ENCODE results near the gene NR0B2. TPM values are rescaled to one million over a fixed set of nuclear protein-coding genes. Genes with fewer than 3 reads are reported as not detected.

The NR0B2 gene
- total RNA-seq, 2 experiments from 2014 or later: not detected

DNA sequence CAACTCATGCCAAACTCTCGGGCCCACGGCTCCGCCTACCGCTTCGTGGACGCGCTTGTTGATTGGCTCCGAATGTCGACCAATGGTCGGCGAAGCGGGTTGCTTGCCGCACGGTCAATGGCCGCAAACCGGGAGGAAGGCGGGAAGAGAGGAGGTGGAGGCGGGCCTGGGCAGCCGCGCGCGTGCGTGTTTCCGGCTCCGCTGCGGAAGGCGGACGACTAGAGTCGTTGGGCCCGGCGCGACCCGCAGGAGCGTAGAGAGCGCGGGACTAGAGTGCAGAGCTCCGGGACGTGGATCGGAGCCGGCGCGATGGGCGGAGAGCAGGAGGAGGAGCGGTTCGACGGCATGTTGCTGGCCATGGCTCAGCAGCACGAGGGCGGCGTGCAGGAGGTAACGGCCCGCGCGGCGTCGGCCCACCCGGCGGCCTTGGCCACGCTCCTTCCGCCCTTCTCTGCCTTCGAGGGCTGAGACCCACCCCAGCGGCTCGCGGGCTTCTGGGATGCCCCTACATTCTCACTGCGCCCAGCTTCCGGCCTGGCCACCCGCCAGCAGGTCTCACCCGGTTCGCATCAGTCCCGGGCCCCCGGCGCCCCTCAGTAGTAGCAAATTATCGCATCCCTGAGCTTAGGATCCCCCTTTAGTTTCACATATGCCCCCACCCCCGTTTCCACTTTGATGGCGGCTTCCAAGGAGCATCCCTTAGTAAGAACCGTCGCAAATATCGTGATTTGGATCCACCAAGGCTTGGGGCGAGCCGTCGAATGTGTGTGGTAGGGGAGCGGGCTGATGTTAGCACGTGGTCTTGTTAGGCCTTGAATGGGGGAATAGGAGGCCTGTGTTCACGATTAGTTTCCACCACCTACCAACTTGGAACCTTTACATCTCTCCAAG is 8.0 kb upstream of the NR0B2 start, which contains the start of gene NUDC:
Gene NUDC (plus strand): TSS at position 204 of the 891 bp plus-strand sequence. CDS start 106 bp downstream, at position 310.
- H3K27me3 Mint-ChIP-seq: no peaks in the 10 kb centered on the region
- peaks cover 13% of the 10 kb centered on the region for H3K36me3 Mint-ChIP-seq (ENCODE audit: low read depth)
- ChIA-PET CTCF (interaction anchor here (0.5 to 1.2 kb wide), 3 partner anchors 19 to 233 kb away, joined by 3 to 4 read pairs (median 4); partner anchors contain the start of gene SLC9A1), POLR2A (no interaction called here)
- no peaks in the 10 kb centered on the region for H3K9me3 Mint-ChIP-seq
- H3K27ac Mint-ChIP-seq: peak within 1 kb of the TSS; percentile 93
- peak within 1 kb of the TSS; percentile 93 for H3K4me3 Mint-ChIP-seq
- peaks cover 38% of the 10 kb centered on the region for H3K4me1 Mint-ChIP-seq
- DNase-seq: peak; percentile 98

DNA sequence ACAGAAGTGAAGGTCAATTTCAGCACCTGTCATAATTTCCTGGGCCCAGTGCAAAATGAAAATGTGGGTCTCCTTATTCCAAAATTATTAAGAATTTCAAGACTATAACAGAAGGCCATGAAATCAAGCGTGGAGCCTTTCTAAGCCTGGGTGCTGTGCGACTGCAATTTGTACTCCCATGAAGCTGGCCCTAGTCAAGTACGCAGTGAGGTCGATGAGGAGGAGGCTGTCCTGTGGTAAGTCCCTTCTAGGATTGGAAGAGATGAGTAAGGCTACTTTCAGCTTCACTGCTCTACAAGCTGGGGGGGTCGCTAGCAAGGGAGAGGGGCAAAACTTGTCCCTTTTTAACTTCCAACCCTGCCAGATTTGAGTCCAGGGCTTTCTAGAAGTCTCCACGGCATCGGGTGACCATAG is 7.4 kb upstream of the NR0B2 start:
- POLR2A ChIA-PET: interaction anchor here (0.7 kb wide), 1 partner anchor 214 kb away, joined by 3 read pairs; no protein-coding TSS in a partner anchor
- Mint-ChIP-seq H3K27ac (peak overlapping the region; percentile 93), H3K36me3 (ENCODE audit: low read depth) (peaks cover 9% of the 10 kb centered on the region), H3K27me3 (no peaks in the 10 kb centered on the region), H3K9me3 (no peaks in the 10 kb centered on the region), H3K4me1 (peaks cover 36% of the 10 kb centered on the region), H3K4me3 (peak overlapping the region; percentile 93)
- DNase-seq: no peak
- CTCF ChIA-PET: interaction anchor here (0.5 to 1.2 kb wide), 3 partner anchors 19 to 234 kb away, joined by 3 to 4 read pairs (median 4); partner anchors contain the start of gene SLC9A1

DNA sequence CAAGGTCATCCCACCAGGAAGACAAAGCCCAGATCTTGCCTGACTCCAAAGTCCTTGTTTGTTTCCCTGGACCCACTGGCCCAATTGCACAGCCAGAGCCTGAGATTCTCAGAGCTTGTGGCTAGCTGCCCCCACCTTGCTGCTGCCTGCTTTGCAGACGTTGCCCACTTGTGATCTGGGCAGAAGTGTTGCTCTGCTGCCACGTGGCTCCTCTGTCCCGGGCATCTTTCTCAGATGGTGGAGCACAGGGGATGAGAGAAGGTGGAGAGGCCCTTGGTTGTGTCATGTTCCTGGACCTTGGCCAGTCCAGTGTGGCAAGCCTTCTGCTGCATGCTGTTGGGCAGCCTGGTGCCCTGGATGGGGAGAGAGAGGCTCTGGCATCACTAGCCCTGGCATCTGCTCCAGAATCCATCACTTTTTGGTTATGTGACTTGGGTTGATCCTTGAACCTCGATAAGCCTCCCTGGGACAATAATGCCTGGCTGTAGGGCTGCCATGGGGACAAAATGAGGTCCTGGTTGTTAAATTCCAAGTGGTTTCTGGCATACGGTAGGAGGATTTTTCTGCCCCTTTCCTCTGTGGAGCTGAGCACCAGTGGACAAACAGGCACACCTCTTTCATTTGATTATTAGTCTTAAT is 1.5 kb upstream of the NR0B2 start:
- Mint-ChIP-seq H3K9me3 (no peaks in the 10 kb centered on the region), H3K36me3 (ENCODE audit: low read depth) (no peaks in the 10 kb centered on the region), H3K4me3 (no peak overlapping the region), H3K27ac (no peak overlapping the region), H3K4me1 (peaks cover 3% of the 10 kb centered on the region), H3K27me3 (no peaks in the 10 kb centered on the region)
- CTCF ChIA-PET: interaction anchor here (0.8 kb wide), 1 partner anchor 57 kb away, joined by 3 read pairs; no protein-coding TSS in a partner anchor
- POLR2A ChIA-PET: no interaction called here
- no peak for DNase-seq

DNA sequence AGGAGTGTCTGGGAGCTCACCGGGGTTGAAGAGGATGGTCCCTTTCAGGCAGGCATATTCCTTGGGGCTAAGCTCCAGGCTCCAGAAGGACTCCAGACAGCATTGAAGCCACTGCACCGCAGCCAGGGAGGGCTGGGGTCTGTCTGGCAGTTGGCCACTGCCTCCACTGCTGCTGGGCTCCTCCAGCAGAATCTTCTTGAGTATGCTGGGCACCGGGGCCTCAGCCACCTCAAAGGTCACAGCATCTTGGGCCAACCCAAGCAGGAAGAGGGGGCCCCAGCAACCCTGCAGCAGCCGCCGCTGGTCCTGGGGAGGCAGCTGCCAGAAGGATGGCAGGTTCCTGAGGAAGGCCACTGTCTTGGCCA is 404 bp downstream of the NR0B2 start:
- no peaks in the 10 kb centered on the region for H3K4me1 Mint-ChIP-seq
- POLR2A ChIA-PET: no interaction called here
- CTCF ChIA-PET: interaction anchor here (0.7 to 1.0 kb wide), 3 partner anchors 12 to 113 kb away, joined by 3 read pairs; no protein-coding TSS in a partner anchor
- no peaks in the 10 kb centered on the region for H3K9me3 Mint-ChIP-seq
- no peaks in the 10 kb centered on the region for H3K36me3 Mint-ChIP-seq (ENCODE audit: low read depth)
- no peak for DNase-seq
- H3K4me3 Mint-ChIP-seq: no peak overlapping the region
- H3K27me3 Mint-ChIP-seq: peaks cover 5% of the 10 kb centered on the region
- H3K27ac Mint-ChIP-seq: no peak overlapping the region

DNA sequence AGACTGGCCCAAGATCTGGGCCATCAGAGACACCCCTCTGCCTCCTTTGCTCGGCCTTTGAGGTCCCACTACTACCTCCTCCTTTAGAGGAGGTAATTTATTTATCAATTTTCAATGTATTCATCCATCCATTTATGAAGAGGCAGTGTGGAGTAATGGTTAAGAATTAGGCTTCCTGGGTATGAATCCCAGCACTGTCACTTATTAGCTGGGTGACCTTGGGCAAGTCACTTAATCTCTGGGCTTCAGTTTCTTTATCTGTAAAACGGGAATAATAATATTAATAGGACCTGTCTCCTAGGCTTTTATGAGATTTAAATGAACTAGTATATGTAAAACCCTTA is 1.7 kb downstream of the NR0B2 start:
- H3K36me3 Mint-ChIP-seq (ENCODE audit: low read depth): no peaks in the 10 kb centered on the region
- H3K9me3 Mint-ChIP-seq: no peaks in the 10 kb centered on the region
- H3K4me3 Mint-ChIP-seq: no peak overlapping the region
- CTCF ChIA-PET: interaction anchor here (1.0 kb wide), 1 partner anchor 83 kb away, joined by 3 read pairs; no protein-coding TSS in a partner anchor
- H3K4me1 Mint-ChIP-seq: no peaks in the 10 kb centered on the region
- H3K27me3 Mint-ChIP-seq: peaks cover 5% of the 10 kb centered on the region
- no peak overlapping the region for H3K27ac Mint-ChIP-seq
- POLR2A ChIA-PET: no interaction called here
- DNase-seq: no peak

DNA sequence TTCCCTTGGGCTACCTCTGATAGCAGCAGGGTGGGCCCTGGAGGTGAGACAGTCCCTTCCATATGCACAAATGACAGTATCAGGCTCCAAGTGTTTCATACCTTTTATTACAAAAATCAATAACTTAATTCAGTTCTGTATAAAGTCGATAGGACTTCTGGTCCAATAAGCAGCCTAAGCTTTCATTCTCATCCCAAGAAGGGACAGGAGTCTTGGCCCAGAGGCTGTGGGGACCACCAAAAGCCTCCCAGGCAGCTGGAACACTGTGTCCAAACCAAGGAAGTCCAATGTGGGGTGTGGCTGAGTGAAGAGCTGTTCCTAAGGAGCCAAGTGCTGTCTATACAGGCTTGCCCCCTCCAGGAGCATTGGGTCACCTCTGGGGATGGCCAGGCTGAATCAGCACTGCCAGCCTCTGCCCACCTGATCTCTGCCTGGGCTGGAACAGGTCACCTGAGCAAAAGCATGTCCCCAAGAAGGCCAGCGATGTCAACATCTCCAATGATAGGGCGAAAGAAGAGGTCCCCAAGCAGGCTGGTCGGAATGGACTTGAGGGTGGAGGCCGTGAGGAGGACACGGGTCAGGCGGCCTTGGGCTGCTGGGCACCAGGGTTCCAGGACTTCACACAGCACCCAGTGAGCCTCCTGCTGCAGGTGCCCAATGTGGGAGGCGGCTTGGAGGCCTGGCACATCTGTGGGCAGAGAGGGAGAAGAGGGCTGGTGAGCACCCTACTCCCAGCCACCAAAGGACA is 2.2 kb downstream of the NR0B2 start:
- H3K27me3 Mint-ChIP-seq: peaks cover 5% of the 10 kb centered on the region
- no peaks in the 10 kb centered on the region for H3K9me3 Mint-ChIP-seq
- H3K4me1 Mint-ChIP-seq: no peaks in the 10 kb centered on the region
- H3K4me3 Mint-ChIP-seq: no peak overlapping the region
- ChIA-PET CTCF (interaction anchor here (1.4 kb wide), 1 partner anchor 21 kb away, joined by 3 read pairs; the partner anchor contains the start of gene GPN2), POLR2A (no interaction called here)
- H3K27ac Mint-ChIP-seq: no peak overlapping the region
- H3K36me3 Mint-ChIP-seq (ENCODE audit: low read depth): no peaks in the 10 kb centered on the region
- DNase-seq: no peak

DNA sequence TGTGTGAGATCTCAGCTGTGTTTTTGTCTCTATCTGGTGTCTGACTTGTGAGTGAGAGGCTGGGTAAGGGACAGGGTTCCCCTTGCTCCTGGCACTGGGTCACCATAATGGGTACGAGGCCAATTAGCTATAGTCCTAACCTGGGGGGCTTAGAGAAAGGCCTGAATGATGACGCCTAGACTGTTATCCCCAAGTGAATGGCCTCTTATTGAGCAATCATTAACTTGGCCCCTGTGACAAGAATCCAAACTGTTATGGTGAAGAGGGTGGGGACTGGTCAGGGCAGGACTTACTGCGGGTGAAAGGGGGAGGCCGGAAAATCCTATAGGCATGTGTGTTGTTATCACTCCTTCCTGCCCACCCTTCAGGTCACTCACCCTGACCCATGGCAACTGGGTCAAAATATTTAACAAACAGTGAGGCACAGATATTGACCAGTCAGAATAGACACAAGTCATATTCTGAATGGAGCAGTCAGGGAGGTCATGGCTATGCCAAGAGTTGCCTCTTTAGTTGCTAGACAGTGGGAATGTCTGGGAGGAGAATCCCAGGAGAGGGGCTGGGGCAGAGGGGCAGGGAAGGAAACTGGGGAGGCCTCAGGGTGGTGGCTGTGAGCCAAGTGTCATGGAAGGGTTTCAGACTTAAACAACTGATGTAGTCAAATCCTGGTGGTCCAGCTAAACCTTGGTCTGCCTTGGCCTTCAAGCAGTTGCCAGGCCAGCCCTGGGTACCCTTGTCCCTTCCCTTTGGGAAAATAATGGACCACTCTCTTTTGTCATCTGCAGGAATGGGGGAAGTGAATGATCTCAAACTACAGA is 3.2 kb downstream of the NR0B2 start:
- no peaks in the 10 kb centered on the region for H3K9me3 Mint-ChIP-seq
- ChIA-PET POLR2A (no interaction called here), CTCF (interaction anchor here (0.6 to 1.4 kb wide), 2 partner anchors 20 to 267 kb away, joined by 3 to 4 read pairs; partner anchors contain the start of gene GPN2)
- no peak for DNase-seq
- H3K4me3 Mint-ChIP-seq: no peak overlapping the region
- H3K27me3 Mint-ChIP-seq: peaks cover 5% of the 10 kb centered on the region
- no peak overlapping the region for H3K27ac Mint-ChIP-seq
- no peaks in the 10 kb centered on the region for H3K4me1 Mint-ChIP-seq
- no peaks in the 10 kb centered on the region for H3K36me3 Mint-ChIP-seq (ENCODE audit: low read depth)

DNA sequence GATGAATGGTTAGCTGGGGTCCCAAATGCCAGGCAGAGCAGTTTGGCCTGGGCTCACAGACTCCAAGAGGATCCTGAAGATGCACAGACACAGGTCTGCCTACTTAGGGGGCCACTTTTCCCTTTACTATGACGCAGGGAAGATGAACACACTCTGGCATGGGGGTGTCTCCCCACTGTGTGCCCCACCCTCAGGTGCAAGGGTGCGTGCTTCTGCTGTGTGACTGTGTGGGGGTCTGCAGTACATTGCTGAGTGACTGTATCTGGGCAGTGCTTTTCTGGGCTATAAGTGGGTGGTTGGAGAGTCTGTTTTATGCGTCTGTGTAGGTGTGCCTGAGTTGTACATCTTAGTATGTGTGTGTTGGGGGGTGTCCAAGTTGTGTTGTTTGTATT is 3.8 kb downstream of the NR0B2 start:
- no peak overlapping the region for H3K4me3 Mint-ChIP-seq
- no peaks in the 10 kb centered on the region for H3K4me1 Mint-ChIP-seq
- H3K9me3 Mint-ChIP-seq: no peaks in the 10 kb centered on the region
- no peak for DNase-seq
- CTCF ChIA-PET: interaction anchor here (0.6 kb wide), 1 partner anchor 266 kb away, joined by 4 read pairs; no protein-coding TSS in a partner anchor
- H3K27ac Mint-ChIP-seq: no peak overlapping the region
- H3K27me3 Mint-ChIP-seq: peaks cover 5% of the 10 kb centered on the region
- POLR2A ChIA-PET: no interaction called here
- H3K36me3 Mint-ChIP-seq (ENCODE audit: low read depth): no peaks in the 10 kb centered on the region

DNA sequence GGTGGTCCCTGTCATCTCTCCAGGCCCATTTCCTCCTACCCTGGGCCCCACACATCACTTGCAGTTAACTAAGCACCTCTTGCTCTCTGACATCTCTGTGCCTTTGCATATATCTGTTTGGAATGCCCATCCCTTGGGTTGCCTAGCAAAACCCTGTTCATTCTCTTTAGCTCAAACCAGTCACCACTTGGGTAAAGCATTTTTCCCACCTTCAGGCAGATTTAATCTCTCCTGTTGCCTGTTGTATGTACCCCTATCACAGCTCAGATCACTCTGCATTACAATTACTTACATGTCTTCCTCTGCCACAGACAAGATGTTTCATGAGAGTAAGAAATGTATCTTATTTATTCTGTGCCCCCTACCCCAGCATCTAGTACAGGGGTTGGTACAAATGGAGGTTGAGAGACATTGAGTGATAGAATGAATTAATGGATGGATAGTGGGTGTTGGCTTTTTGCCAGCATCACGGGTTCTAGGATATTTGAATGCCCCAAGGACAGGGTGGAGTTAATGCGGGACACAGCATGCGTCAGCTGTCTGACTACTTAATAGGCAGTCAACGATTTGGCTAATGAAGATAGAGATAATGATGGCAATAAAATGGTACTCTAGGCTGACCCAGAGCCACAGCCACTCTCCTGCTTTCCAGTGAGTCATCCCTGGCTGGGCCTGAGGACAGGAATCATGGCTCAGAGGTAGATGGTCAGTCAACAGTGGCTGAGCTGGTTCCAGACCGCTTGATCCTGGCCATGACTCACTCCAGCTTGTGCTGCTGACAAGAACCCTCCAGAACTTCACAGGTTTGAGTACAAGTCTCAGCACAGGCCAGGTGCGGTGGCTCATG is 6.5 kb downstream of the NR0B2 start:
- Mint-ChIP-seq H3K36me3 (ENCODE audit: low read depth) (no peaks in the 10 kb centered on the region), H3K27ac (no peak overlapping the region), H3K4me3 (no peak overlapping the region), H3K27me3 (peaks cover 5% of the 10 kb centered on the region), H3K9me3 (no peaks in the 10 kb centered on the region), H3K4me1 (peaks cover under 1% of the 10 kb centered on the region)
- POLR2A ChIA-PET: no interaction called here
- CTCF ChIA-PET: interaction anchor here (1.3 kb wide), 1 partner anchor 21 kb away, joined by 4 read pairs; no protein-coding TSS in a partner anchor
- no peak for DNase-seq

DNA sequence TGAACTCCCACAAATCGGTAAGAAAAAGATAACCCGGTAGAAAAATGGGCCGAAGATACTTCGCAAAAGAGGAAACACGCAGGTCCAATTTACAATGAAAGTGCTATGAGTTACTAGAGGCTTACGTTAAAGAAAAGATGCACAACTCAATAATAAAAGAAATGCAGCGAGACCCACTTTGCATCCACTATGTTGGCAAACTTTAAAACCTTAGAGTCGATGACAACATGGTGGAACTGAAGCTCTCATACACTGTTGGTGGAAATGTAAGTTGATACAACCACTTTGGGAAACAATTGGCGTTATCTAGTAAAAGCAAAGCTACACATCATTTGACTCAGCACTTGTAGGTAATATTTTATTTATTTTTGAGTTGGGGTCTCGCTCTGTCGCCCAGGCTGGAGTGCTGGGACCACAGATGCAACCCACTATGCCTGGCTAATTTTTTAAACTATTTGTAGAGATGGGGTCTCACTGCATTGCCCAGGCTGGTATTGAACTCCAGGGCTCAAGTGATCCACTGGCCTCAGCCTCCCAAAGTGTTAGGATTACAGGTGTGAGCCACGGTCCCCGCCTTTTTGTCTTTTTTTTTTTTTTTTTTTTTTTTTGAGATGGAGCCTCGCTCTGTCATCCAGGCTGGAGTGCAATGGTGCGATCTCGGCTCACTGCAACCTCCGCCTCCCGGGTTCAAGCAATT is 12.8 kb downstream of the NR0B2 start:
- ChIA-PET CTCF (interaction anchor here (0.8 to 2.7 kb wide), 6 partner anchors 10 to 129 kb away, joined by 3 to 11 read pairs (median 3); partner anchors contain the start of gene GPN2), POLR2A (interaction anchor here (0.6 to 1.5 kb wide), 3 partner anchors 10 to 931 kb away, joined by 3 to 5 read pairs (median 3); no protein-coding TSS in a partner anchor)
- Mint-ChIP-seq H3K36me3 (ENCODE audit: low read depth) (peaks cover 10% of the 10 kb centered on the region), H3K4me1 (peaks cover 35% of the 10 kb centered on the region), H3K27ac (peak overlapping the region; percentile 99), H3K27me3 (no peaks in the 10 kb centered on the region), H3K4me3 (peak overlapping the region; percentile 91), H3K9me3 (no peaks in the 10 kb centered on the region)
- DNase-seq: no peak

Data from activated CD4-positive, alpha-beta T cell treated with anti-CD3 and anti-CD28 coated beads, Interleukin-2, amount 10 ng/mL, durations not matched to agents 7 days and 5 days (primary cell).